Colonic mucosa (tissue), 4 donors: ENCODE data around the gene CYP46A1. TPM values are rescaled to one million over a fixed set of nuclear protein-coding genes. Genes with fewer than 3 reads are reported as not detected.

Experiments
- DNase-seq: peaks from one replicate; pipeline ENCODE4 v3.0.0-alpha.2; 2020
- H3K27ac ChIP-seq: fragments of 200-600 bp; one replicate; pipeline ENCODE4 v1.8.0; 2021
- H3K27me3 ChIP-seq: fragments of 200-600 bp; one replicate; pipeline ENCODE4 v1.8.0; 2021
- H3K36me3 ChIP-seq: fragments of 200-600 bp; one replicate; pipeline ENCODE4 v1.8.0; 2021
- H3K4me1 ChIP-seq: fragments of 200-600 bp; one replicate; pipeline ENCODE4 v1.8.0; 2021; ENCODE audit warnings: mild to moderate bottlenecking
- H3K4me3 ChIP-seq: fragments of 200-600 bp; one replicate; pipeline ENCODE4 v1.8.0; 2021
- H3K9ac ChIP-seq, 2 donors: one replicate each; pipeline ENCODE4 v1.7.0; 2013; ENCODE audit warnings: control low read depth in 2 of 2, low read depth in 2 of 2, low read length in 2 of 2
- H3K9me3 ChIP-seq: fragments of 200-600 bp; one replicate; pipeline ENCODE4 v1.8.0; 2021
- CTCF ChIP-seq: fragments of 200-600 bp; IDR thresholded peaks from one replicate; pipeline ENCODE4 v1.8.0; 2022; ENCODE audit warnings: antibody characterized with exemption, mild to moderate bottlenecking
- intact Hi-C: fragments of 100-400 bp; cut with DNase I; formaldehyde crosslinking; loops from one replicate; pipeline ENCODE4 v1.14.1; 2022
- total RNA-seq, 2 donors: library from RNA; stranded (reverse); fragmentation: NEBNext Ultra II Directional in 1 of 2; extraction: Animal tissue kit (Norgen Biotek cat#: 25700) in 1 of 2; gene quantifications; one replicate each; pipeline ENCODE4 v1.2.1, GENCODE V29; 2021
- donor health status: healthy.
- donor health status: DM: no; HTN: no; CAD: no.
- donor health status: DM: no; HTN: no; CAD: no.

The CYP46A1 gene
- total RNA-seq, 2 donors from 2014 or later = 0.05 to 0.25 TPM

- Histone ChIP-seq H3K27me3 (peaks cover 12% of the 10 kb centered on the region), H3K36me3 (no peaks in the 10 kb centered on the region), H3K4me3 (no peak overlapping the region), H3K4me1 (no peaks in the 10 kb centered on the region), H3K27ac (no peak overlapping the region), H3K9me3 (no peaks in the 10 kb centered on the region), H3K9ac (no peak overlapping the region)
- peak; percentile 44 for DNase-seq
- no peak for TF ChIP-seq CTCF
- intact Hi-C loops = no loop called here
Measured at GRCh38 chr14:99654235-99654985, 29.7 kb upstream of the CYP46A1 start.

- H3K4me3 ChIP-seq = no peak overlapping the region
- TF ChIP-seq CTCF = no peak
- intact Hi-C loops = no loop called here
- no peak for DNase-seq
- peaks cover 19% of the 10 kb centered on the region for H3K27me3 ChIP-seq
- H3K4me1 ChIP-seq = no peaks in the 10 kb centered on the region
- no peak overlapping the region for H3K27ac ChIP-seq
- H3K36me3 ChIP-seq = no peaks in the 10 kb centered on the region
- no peaks in the 10 kb centered on the region for H3K9me3 ChIP-seq
- H3K9ac ChIP-seq = no peak overlapping the region
Measured at GRCh38 chr14:99655521-99655920, 28.6 kb upstream of the CYP46A1 start.

GRCh38 chr14:99656171-99656570 is 27.9 kb upstream of the CYP46A1 start:
- no peaks in the 10 kb centered on the region for H3K36me3 ChIP-seq
- H3K9me3 ChIP-seq = no peaks in the 10 kb centered on the region
- TF ChIP-seq CTCF = no peak
- H3K9ac ChIP-seq = no peak overlapping the region
- intact Hi-C loops = no loop called here
- H3K27me3 ChIP-seq = peaks cover 19% of the 10 kb centered on the region
- no peak overlapping the region for H3K4me3 ChIP-seq
- no peak overlapping the region for H3K27ac ChIP-seq
- H3K4me1 ChIP-seq = no peaks in the 10 kb centered on the region
- DNase-seq = no peak

- Histone ChIP-seq H3K9ac (no peak overlapping the region), H3K4me1 (no peaks in the 10 kb centered on the region), H3K4me3 (no peak overlapping the region), H3K36me3 (no peaks in the 10 kb centered on the region), H3K27ac (no peak overlapping the region), H3K27me3 (peaks cover 19% of the 10 kb centered on the region), H3K9me3 (no peaks in the 10 kb centered on the region)
- DNase-seq = no peak
- no peak for TF ChIP-seq CTCF
- intact Hi-C loops = no loop called here
Measured at GRCh38 chr14:99657645-99658155, 26.4 kb upstream of the CYP46A1 start.

GRCh38 chr14:99658218-99658845 is 25.8 kb upstream of the CYP46A1 start:
- Histone ChIP-seq H3K9me3 (no peaks in the 10 kb centered on the region), H3K27me3 (peaks cover 19% of the 10 kb centered on the region), H3K9ac (no peak overlapping the region), H3K36me3 (no peaks in the 10 kb centered on the region), H3K4me3 (no peak overlapping the region), H3K4me1 (no peaks in the 10 kb centered on the region), H3K27ac (no peak overlapping the region)
- DNase-seq = no peak
- intact Hi-C loops = no loop called here
- no peak for TF ChIP-seq CTCF
